Mammary epithelial cell (primary cell): ENCODE results near the gene SPAG4.

Source experiments
- EZH2 ChIP-seq: IDR thresholded peaks from 2 replicates; pipeline ENCODE4 v1.6.1; 2012; ENCODE audit warnings: low read length, inconsistent platforms, borderline replicate concordance
- TF ChIP-seq, protein P1 (sequence below), 2 donors: IDR thresholded peaks in 1 of 2; conservative IDR thresholded peaks in 1 of 2; 2 replicates each; pipeline ENCODE4 v1.5.1; 2011 to 2012; ENCODE audit warnings: inconsistent platforms in 2 of 2, low read length in 2 of 2, mild to moderate bottlenecking in 2 of 2, control low read depth in 1 of 2, low read depth in 1 of 2; ENCODE audit not compliant: insufficient read depth in 1 of 2; ENCODE audit errors: extremely low read depth in 1 of 2

DNA sequence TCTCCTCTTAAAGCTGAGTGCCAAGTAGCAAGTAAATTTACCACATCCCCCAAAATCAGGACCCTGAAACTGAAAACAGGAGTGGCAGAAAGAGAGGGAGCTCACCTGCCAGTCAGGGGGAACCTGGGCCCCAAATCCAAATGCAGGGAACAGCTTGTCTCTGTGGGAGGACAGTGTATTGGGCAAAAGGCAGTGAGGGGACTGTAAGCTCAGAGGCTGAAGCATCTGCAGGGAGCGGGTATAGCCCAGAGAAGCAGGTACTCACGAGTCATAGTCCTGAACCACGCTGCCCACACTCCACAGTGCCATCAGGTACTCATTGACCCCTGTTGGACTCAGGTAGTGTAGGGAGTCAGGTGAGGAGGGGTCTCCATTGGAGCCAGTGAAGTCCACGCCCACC lies 15.0 kb downstream of the SPAG4 start:
- TF ChIP-seq, protein P1, sequence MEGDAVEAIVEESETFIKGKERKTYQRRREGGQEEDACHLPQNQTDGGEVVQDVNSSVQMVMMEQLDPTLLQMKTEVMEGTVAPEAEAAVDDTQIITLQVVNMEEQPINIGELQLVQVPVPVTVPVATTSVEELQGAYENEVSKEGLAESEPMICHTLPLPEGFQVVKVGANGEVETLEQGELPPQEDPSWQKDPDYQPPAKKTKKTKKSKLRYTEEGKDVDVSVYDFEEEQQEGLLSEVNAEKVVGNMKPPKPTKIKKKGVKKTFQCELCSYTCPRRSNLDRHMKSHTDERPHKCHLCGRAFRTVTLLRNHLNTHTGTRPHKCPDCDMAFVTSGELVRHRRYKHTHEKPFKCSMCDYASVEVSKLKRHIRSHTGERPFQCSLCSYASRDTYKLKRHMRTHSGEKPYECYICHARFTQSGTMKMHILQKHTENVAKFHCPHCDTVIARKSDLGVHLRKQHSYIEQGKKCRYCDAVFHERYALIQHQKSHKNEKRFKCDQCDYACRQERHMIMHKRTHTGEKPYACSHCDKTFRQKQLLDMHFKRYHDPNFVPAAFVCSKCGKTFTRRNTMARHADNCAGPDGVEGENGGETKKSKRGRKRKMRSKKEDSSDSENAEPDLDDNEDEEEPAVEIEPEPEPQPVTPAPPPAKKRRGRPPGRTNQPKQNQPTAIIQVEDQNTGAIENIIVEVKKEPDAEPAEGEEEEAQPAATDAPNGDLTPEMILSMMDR (conservative IDR thresholded peaks at IDR 0.05 in 1 of 2, IDR thresholded peaks at IDR 0.05 in 1 of 2; ENCODE audit: extremely low read depth in 1 of 2, insufficient read depth in 1 of 2, low read depth in 1 of 2, low read length in 2 of 2) = no peak
- no peak for TF ChIP-seq EZH2
